ENCODE results near the gene CCDC146.

The CCDC146 gene

DNA sequence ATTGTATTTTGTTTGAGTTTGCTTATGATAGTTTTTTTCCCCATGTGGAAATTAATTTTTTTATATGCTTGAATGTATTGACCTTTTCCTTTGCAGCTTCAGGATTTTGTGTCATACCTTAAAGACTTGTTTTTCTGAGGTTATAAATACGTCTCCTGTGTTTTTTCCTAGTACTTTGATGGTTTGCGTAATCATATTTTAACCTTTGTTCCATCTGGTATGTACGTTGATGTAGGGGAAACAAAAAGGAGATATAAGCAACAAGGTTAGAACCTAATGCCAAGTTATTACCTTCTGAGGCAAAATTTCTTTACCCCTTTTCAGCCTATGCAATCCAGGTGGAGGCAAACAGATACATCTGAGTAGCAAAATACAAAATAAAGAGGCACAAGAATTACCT, 59.3 kb downstream of the CCDC146 start:
- no peak for TF ChIP-seq ZFX (IDR thresholded peaks at IDR 0.05)
- TF ChIP-seq, protein P1, sequence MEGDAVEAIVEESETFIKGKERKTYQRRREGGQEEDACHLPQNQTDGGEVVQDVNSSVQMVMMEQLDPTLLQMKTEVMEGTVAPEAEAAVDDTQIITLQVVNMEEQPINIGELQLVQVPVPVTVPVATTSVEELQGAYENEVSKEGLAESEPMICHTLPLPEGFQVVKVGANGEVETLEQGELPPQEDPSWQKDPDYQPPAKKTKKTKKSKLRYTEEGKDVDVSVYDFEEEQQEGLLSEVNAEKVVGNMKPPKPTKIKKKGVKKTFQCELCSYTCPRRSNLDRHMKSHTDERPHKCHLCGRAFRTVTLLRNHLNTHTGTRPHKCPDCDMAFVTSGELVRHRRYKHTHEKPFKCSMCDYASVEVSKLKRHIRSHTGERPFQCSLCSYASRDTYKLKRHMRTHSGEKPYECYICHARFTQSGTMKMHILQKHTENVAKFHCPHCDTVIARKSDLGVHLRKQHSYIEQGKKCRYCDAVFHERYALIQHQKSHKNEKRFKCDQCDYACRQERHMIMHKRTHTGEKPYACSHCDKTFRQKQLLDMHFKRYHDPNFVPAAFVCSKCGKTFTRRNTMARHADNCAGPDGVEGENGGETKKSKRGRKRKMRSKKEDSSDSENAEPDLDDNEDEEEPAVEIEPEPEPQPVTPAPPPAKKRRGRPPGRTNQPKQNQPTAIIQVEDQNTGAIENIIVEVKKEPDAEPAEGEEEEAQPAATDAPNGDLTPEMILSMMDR (conservative IDR thresholded peaks at IDR 0.05), result no peak
- H3K27ac ChIP-seq, result no peak overlapping the region

GRCh38 chr7:77182261-77182660, 59.8 kb downstream of the CCDC146 start:
- no peak for TF ChIP-seq ZFX (IDR thresholded peaks at IDR 0.05)
- TF ChIP-seq, protein P1 (conservative IDR thresholded peaks at IDR 0.05), result no peak
- no peak overlapping the region for H3K27ac ChIP-seq

DNA sequence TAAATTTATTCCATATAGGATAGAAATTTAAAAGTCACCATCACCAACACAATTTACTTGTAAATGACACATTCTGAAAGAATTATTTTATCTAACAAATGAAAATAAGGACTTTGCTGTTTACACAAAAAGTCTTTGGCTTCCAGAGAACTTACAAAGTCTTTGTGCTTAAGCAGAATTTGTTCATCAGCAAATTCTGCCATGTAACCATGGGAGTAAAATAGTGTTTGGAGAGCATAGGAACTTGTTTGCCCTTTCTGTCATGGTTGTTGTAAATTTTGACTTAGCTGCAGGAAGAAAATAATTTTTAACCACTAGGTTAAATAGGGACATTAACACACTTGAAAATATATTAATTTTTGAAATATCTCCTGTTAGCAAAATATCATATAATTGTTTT, 62.0 kb downstream of the CCDC146 start:
- TF ChIP-seq, protein P1 (conservative IDR thresholded peaks at IDR 0.05), result no peak
- TF ChIP-seq ZFX (IDR thresholded peaks at IDR 0.05), result no peak
- no peak overlapping the region for H3K27ac ChIP-seq

- no peak for TF ChIP-seq ZFX (IDR thresholded peaks at IDR 0.05)
- TF ChIP-seq, protein P1 (conservative IDR thresholded peaks at IDR 0.05), result no peak
Measured at GRCh38 chr7:77184990-77185389, 62.6 kb downstream of the CCDC146 start.

GRCh38 chr7:77185866-77186265, 63.5 kb downstream of the CCDC146 start:
- no peak for TF ChIP-seq ZFX (IDR thresholded peaks at IDR 0.05)
- TF ChIP-seq, protein P1 (conservative IDR thresholded peaks at IDR 0.05), result no peak
- H3K27ac ChIP-seq, result no peak overlapping the region

More at GRCh38 chr7:77184990-77185389, 62.6 kb downstream of the CCDC146 start:
- no peak overlapping the region for H3K27ac ChIP-seq

DNA sequence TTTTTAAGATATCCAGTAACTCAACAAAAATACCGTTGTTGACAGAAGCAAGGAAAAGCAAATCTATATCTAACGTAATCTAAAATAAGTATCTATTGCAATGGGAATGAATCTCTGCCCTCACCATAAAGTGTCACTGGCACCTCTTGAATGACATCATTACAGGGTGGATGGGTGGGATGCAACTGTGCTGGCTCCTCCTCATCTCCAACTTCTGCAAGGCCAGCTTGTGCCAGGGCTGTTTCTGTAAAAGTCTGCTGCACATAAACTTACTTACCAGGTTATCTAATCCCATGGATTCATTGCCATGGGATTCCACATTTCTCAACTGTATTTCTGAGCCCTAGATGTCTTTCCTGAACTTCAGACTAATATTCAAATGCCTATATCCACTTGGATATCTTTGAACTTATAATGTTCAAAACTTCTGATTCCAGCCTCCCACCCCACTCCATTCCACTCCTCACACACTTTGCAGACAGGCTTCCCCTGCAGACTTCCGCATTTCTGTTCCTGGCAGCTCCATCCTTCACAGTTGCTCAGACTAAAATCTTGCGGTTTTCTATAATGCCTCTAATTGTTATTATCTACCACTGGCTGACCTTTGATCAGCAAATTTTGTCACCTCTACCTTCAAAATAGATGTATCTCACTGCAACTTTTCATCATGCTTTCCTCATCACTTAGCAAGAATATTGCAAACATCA, 66.5 kb downstream of the CCDC146 start:
- TF ChIP-seq, protein P1 (conservative IDR thresholded peaks at IDR 0.05), result no peak
- no peak for TF ChIP-seq ZFX (IDR thresholded peaks at IDR 0.05)
- no peak overlapping the region for H3K27ac ChIP-seq

- TF ChIP-seq, protein P1 (conservative IDR thresholded peaks at IDR 0.05), result no peak
- TF ChIP-seq ZFX (IDR thresholded peaks at IDR 0.05), result no peak
- H3K27ac ChIP-seq, result no peak overlapping the region
Measured at GRCh38 chr7:77197141-77197540, 74.7 kb downstream of the CCDC146 start.

Data from C4-2B (cell line).